ENCODE measurements around the gene GAREM1. TPM values are rescaled to one million over a fixed set of nuclear protein-coding genes. Genes with fewer than 3 reads are reported as not detected.
"Not testable (repeated sequence)": the region's sequence is repeated elsewhere in the genome, so short reads cannot be mapped to it uniquely, and the experiment has no call there.

Gene GAREM1
- total RNA-seq, 2 donors from 2014 or later: 12.0 to 15.4 TPM

GRCh38 chr18:32298171-32298667 is 172.5 kb downstream of the GAREM1 start:
- H3K36me3 ChIP-seq: peaks cover 3% of the 10 kb centered on the region
- no peaks in the 10 kb centered on the region for H3K9me3 ChIP-seq
- H3K27me3 ChIP-seq (replicated peaks; ENCODE audit: insufficient read depth): no peaks in the 10 kb centered on the region
- no peak overlapping the region for H3K4me3 ChIP-seq
- no peak for TF ChIP-seq CTCF (IDR thresholded peaks at IDR 0.05)
- peaks cover 23 to 39% of the 10 kb centered on the region in 2 donors for H3K4me1 ChIP-seq (ENCODE audit: control insufficient read depth in 1 of 2, low read depth in 2 of 2)
- no peak for DNase-seq (ENCODE audit: low spot score)
- ATAC-seq (ENCODE audit: insufficient number of reproducible peaks, low FRiP score, low read depth): no peak
- no peak overlapping the region for H3K27ac ChIP-seq

- DNase-seq (ENCODE audit: low spot score): no peak
- no peak for ATAC-seq (ENCODE audit: insufficient number of reproducible peaks, low FRiP score, low read depth)
- Histone ChIP-seq H3K27ac (no peak overlapping the region), H3K4me3 (no peak overlapping the region), H3K27me3 (replicated peaks; ENCODE audit: insufficient read depth) (no peaks in the 10 kb centered on the region), H3K9me3 (no peaks in the 10 kb centered on the region), H3K36me3 (peaks cover 3% of the 10 kb centered on the region), H3K4me1 (ENCODE audit: control insufficient read depth in 1 of 2, low read depth in 2 of 2) (peaks cover 18 to 39% of the 10 kb centered on the region in 2 donors)
- no peak for TF ChIP-seq CTCF (IDR thresholded peaks at IDR 0.05)
Observed at GRCh38 chr18:32297579-32298170, 173.0 kb downstream of the GAREM1 start.

- H3K27me3 ChIP-seq (replicated peaks; ENCODE audit: insufficient read depth): no peaks in the 10 kb centered on the region
- no peak overlapping the region for H3K27ac ChIP-seq
- no peak overlapping the region for H3K4me3 ChIP-seq
- no peaks in the 10 kb centered on the region for H3K9me3 ChIP-seq
- H3K36me3 ChIP-seq: peaks cover 3% of the 10 kb centered on the region
- DNase-seq (ENCODE audit: low spot score) (no peak), ATAC-seq (ENCODE audit: insufficient number of reproducible peaks, low FRiP score, low read depth) (no peak)
- peaks cover 13 to 31% of the 10 kb centered on the region in 2 donors for H3K4me1 ChIP-seq (ENCODE audit: control insufficient read depth in 1 of 2, low read depth in 2 of 2)
- TF ChIP-seq CTCF (IDR thresholded peaks at IDR 0.05): no peak
Observed at GRCh38 chr18:32296851-32297250, 173.8 kb downstream of the GAREM1 start.

- H3K36me3 ChIP-seq: peaks cover 3% of the 10 kb centered on the region
- H3K9me3 ChIP-seq: no peaks in the 10 kb centered on the region
- no peak overlapping the region for H3K27ac ChIP-seq
- peaks cover 3 to 19% of the 10 kb centered on the region in 2 donors for H3K4me1 ChIP-seq (ENCODE audit: control insufficient read depth in 1 of 2, low read depth in 2 of 2)
- TF ChIP-seq CTCF (IDR thresholded peaks at IDR 0.05): no peak
- no peaks in the 10 kb centered on the region for H3K27me3 ChIP-seq (replicated peaks; ENCODE audit: insufficient read depth)
- no peak overlapping the region for H3K4me3 ChIP-seq
- DNase-seq (ENCODE audit: low spot score): no peak
- ATAC-seq (ENCODE audit: insufficient number of reproducible peaks, low FRiP score, low read depth): no peak
Observed at GRCh38 chr18:32295604-32296003, 175.1 kb downstream of the GAREM1 start.

GRCh38 chr18:32293107-32293506 is 177.6 kb downstream of the GAREM1 start:
- TF ChIP-seq CTCF (IDR thresholded peaks at IDR 0.05): no peak
- Histone ChIP-seq H3K27me3 (replicated peaks; ENCODE audit: insufficient read depth) (no peaks in the 10 kb centered on the region), H3K4me3 (no peak overlapping the region), H3K36me3 (peaks cover 3% of the 10 kb centered on the region), H3K9me3 (no peaks in the 10 kb centered on the region), H3K4me1 (ENCODE audit: control insufficient read depth in 1 of 2, low read depth in 2 of 2) (peaks cover 0 to 6% of the 10 kb centered on the region in 2 donors), H3K27ac (no peak overlapping the region)
- ATAC-seq (ENCODE audit: insufficient number of reproducible peaks, low FRiP score, low read depth) (no peak), DNase-seq (ENCODE audit: low spot score) (no peak)

GRCh38 chr18:32291623-32292022 is 179.1 kb downstream of the GAREM1 start:
- not testable (repeated sequence) for ATAC-seq (ENCODE audit: insufficient number of reproducible peaks, low FRiP score, low read depth); H3K9me3 ChIP-seq; H3K36me3 ChIP-seq; H3K4me3 ChIP-seq; H3K27me3 ChIP-seq (replicated peaks; ENCODE audit: insufficient read depth); DNase-seq (ENCODE audit: low spot score); H3K27ac ChIP-seq
- peaks cover 0 to 18% of the 10 kb centered on the region in 2 donors for H3K4me1 ChIP-seq (ENCODE audit: control insufficient read depth in 1 of 2, low read depth in 2 of 2)
